PC-3 (cell line): ENCODE data around the gene EVA1A. TPM values are rescaled to one million over a fixed set of nuclear protein-coding genes. Genes with fewer than 3 reads are reported as not detected.

Experiments used
- ATAC-seq: fragments of 200-7000 bp; cut with Tn5 transposase; 2 replicates; pipeline ENCODE4 v1.9.1; 2020; ENCODE audit warnings: mild to moderate bottlenecking, moderate library complexity
- BruUV-seq: library from RNA; stranded (reverse); fragments of 400-500 nt; replicated peaks from 2 replicates; lab custom pipeline; 2021; lab: Mats Ljungman, UMichigan
- CTCF ChIA-PET: fragments of 300-600 bp; sonication (Branson Sonifier 250); formaldehyde crosslinking; loops from one replicate; lab custom pipeline; 2022; ENCODE audit warnings: antibody characterized with exemption; lab: Charles Lee
- POLR2A ChIA-PET: fragments of 300-600 bp; sonication (Branson Sonifier 250); formaldehyde crosslinking; loops from one replicate; lab custom pipeline; 2022; ENCODE audit warnings: antibody characterized with exemption; ENCODE audit not compliant: unreplicated experiment; lab: Charles Lee
- DNase-seq: peaks from one replicate; pipeline ENCODE4 v3.0.0-alpha.2; 2015
- H2AFZ ChIP-seq: fragments of 300-600 bp; sonication (generic); 2 replicates; pipeline ENCODE4 v1.6.0; 2016; ENCODE audit warnings: antibody characterized with exemption, low read length
- H3F3A ChIP-seq: fragments of 300-600 bp; sonication (generic); one replicate; pipeline ENCODE4 v1.6.0; 2017; ENCODE audit warnings: antibody characterized with exemption, low read length, control low read depth, mild to moderate bottlenecking; ENCODE audit not compliant: unreplicated experiment
- H3K27ac ChIP-seq: fragments of 300-600 bp; sonication (generic); 2 replicates; pipeline ENCODE4 v1.5.1; 2016; ENCODE audit warnings: mild to moderate bottlenecking, low read length
- H3K27me3 ChIP-seq: fragments of 300-600 bp; sonication (generic); 2 replicates; pipeline ENCODE4 v1.6.1; 2016; ENCODE audit warnings: low read length, mixed read lengths
- H3K36me3 ChIP-seq: fragments of 300-600 bp; sonication (generic); 2 replicates; pipeline ENCODE4 v1.6.1; 2016; ENCODE audit warnings: low read depth, mixed run types, low read length, mixed read lengths
- H3K4me1 ChIP-seq: fragments of 300-600 bp; sonication (generic); 2 replicates; pipeline ENCODE4 v1.5.1; 2016; ENCODE audit warnings: low read length; ENCODE audit not compliant: insufficient read depth
- H3K4me2 ChIP-seq: fragments of 300-600 bp; sonication (generic); 2 replicates; pipeline ENCODE4 v1.6.0; 2016; ENCODE audit warnings: low read length
- H3K4me3 ChIP-seq: fragments of 300-600 bp; sonication (generic); 2 replicates; pipeline ENCODE4 v1.5.1; 2016; ENCODE audit warnings: mild to moderate bottlenecking, low read length, mixed read lengths
- H3K79me2 ChIP-seq: fragments of 300-600 bp; sonication (generic); 2 replicates; pipeline ENCODE4 v1.6.1; 2017; ENCODE audit warnings: low read length, mixed read lengths
- H3K9ac ChIP-seq: fragments of 300-600 bp; sonication (generic); 2 replicates; pipeline ENCODE4 v1.6.0; 2016; ENCODE audit warnings: mild to moderate bottlenecking, low read length
- H3K9me2 ChIP-seq: fragments of 300-600 bp; sonication (generic); replicated peaks from 2 replicates; pipeline ENCODE4 v1.6.1; 2016; ENCODE audit warnings: mixed run types, low read length, mixed read lengths
- H3K9me3 ChIP-seq: fragments of 300-600 bp; sonication (generic); 2 replicates; pipeline ENCODE4 v1.6.1; 2016; ENCODE audit warnings: low read length, mixed read lengths
- H4K20me1 ChIP-seq: fragments of 300-600 bp; sonication (generic); 2 replicates; pipeline ENCODE4 v1.6.1; 2016; ENCODE audit warnings: low read length, mixed read lengths
- CTCF ChIP-seq: fragments of 300-600 bp; sonication (generic); conservative IDR thresholded peaks from 2 replicates; pipeline ENCODE4 v1.5.1; 2017; ENCODE audit warnings: antibody characterized with exemption, low read depth, mild to moderate bottlenecking, low read length
- EZH2 ChIP-seq: fragments of 300-600 bp; sonication (generic); IDR thresholded peaks from one replicate; pipeline ENCODE4 v1.6.1; 2017; ENCODE audit warnings: antibody characterized with exemption, mild to moderate bottlenecking, low read length; ENCODE audit not compliant: unreplicated experiment
- EZH2phosphoT487 ChIP-seq: fragments of 300-600 bp; sonication (generic); IDR thresholded peaks from 2 replicates; pipeline ENCODE4 v1.6.1; 2018; ENCODE audit warnings: mild to moderate bottlenecking, antibody characterized with exemption, low read length, borderline replicate concordance
- intact Hi-C: fragments of 100-400 bp; cut with micrococcal nuclease; formaldehyde crosslinking; loops from 2 replicates; pipeline ENCODE4 v1.9.0; 2023
- total RNA-seq: library from RNA; depleted of rRNA; stranded (reverse); fragments of >200 nt; gene quantifications from 2 replicates; pipeline ENCODE4 v1.2.3, GENCODE V29; 2014

Gene EVA1A
- total RNA-seq, 1 experiment from 2014 or later = 48.9 TPM

GRCh38 chr2:75592030-75592429 lies 31.3 kb upstream of the EVA1A start:
- peaks cover 77% of the 10 kb centered on the region for H3K4me1 ChIP-seq
- peak; percentile 96 for DNase-seq
- H3K27me3 ChIP-seq = no peaks in the 10 kb centered on the region
- POLR2A ChIA-PET = interaction anchor here (0.5 kb wide), 2 partner anchors 14 to 32 kb away, joined by 3 read pairs; no protein-coding TSS in a partner anchor
- peaks cover 15% of the 10 kb centered on the region for H3F3A ChIP-seq
- no peaks in the 10 kb centered on the region for H3K9me3 ChIP-seq
- no TSS peak for BruUV-seq
- peak; percentile 48 for ATAC-seq
- no peaks in the 10 kb centered on the region for H3K9me2 ChIP-seq
- no peak overlapping the region for H2AFZ ChIP-seq
- H3K4me3 ChIP-seq = no peak overlapping the region
- H3K36me3 ChIP-seq = no peaks in the 10 kb centered on the region
- no peaks in the 10 kb centered on the region for H4K20me1 ChIP-seq
- peak overlapping the region; percentile 42 for H3K4me2 ChIP-seq
- H3K9ac ChIP-seq = peak overlapping the region; percentile 18; the same call in 1 of the 2 replicates
- intact Hi-C loops = no loop called here
- peak overlapping the region; percentile 69 for H3K27ac ChIP-seq
- H3K79me2 ChIP-seq = no peaks in the 10 kb centered on the region
- TF ChIP-seq EZH2phosphoT487 = no peak
- no peak for TF ChIP-seq EZH2
- TF ChIP-seq CTCF = no peak
- CTCF ChIA-PET = interaction anchor here (0.7 kb wide), 1 partner anchor 132 kb away, joined by 3 read pairs; no protein-coding TSS in a partner anchor

DNA sequence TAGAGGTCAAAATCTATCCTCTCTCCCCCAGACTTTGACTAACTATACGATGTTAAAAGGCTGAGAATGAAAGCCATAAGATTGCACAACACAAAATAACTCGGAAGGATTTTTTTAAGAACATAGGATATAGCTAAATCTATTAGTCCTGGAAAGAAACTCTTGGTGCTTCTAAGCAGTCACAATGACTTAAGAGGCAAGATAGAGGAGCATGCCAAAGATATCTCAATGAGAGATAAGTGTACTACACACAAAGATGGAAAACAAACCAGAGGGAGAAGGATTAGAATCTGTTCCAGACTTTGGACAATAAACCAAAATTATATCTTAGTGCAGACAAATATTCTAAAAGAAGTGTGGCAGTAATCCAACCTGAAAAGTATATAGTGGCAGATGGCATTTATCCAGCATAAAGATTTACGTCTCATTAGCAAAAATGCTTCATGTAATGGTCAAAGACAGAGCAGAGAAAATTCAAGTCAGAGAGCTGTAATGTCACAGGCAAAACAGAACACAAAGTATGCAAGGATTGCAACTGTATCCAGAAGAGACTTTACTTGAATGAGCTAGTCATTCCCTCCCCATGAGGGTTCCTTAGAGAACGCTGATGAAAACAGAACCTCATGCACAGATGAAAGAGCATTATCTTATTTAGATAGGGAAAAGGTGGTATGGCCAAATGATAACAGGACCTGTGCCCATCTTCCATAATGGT lies 28.8 kb upstream of the EVA1A start:
- H3K9me2 ChIP-seq = no peaks in the 10 kb centered on the region
- intact Hi-C loops = no loop called here
- H2AFZ ChIP-seq = no peak overlapping the region
- no peaks in the 10 kb centered on the region for H3K9me3 ChIP-seq
- H3K9ac ChIP-seq = no peak overlapping the region
- TF ChIP-seq EZH2phosphoT487 (no peak), EZH2 (no peak), CTCF (no peak)
- peaks cover 9% of the 10 kb centered on the region for H3F3A ChIP-seq
- BruUV-seq = no TSS peak
- DNase-seq (no peak), ATAC-seq (no peak)
- no peaks in the 10 kb centered on the region for H4K20me1 ChIP-seq
- H3K36me3 ChIP-seq = no peaks in the 10 kb centered on the region
- ChIA-PET POLR2A (no interaction called here), CTCF (interaction anchor here (2.1 kb wide), 1 partner anchor 17 kb away, joined by 12 read pairs; no protein-coding TSS in a partner anchor)
- no peak overlapping the region for H3K4me2 ChIP-seq
- H3K27ac ChIP-seq = no peak overlapping the region
- no peaks in the 10 kb centered on the region for H3K27me3 ChIP-seq
- H3K4me3 ChIP-seq = no peak overlapping the region
- peaks cover 53% of the 10 kb centered on the region for H3K4me1 ChIP-seq
- no peaks in the 10 kb centered on the region for H3K79me2 ChIP-seq
